Mucosa of descending colon (tissue), 3 donors: ENCODE data around the gene NDST4. TPM values are rescaled to one million over a fixed set of nuclear protein-coding genes. Genes with fewer than 3 reads are reported as not detected.

Source experiments
- ATAC-seq: fragments of 200-7000 bp; cut with Tn5 transposase; one replicate; pipeline ENCODE4 v1.9.1; 2020; ENCODE audit warnings: mild to moderate bottlenecking, moderate library complexity
- DNase-seq, 3 donors: peaks; one replicate each; pipeline ENCODE4 v3.0.0-alpha.2; 2020
- H3K36me3 ChIP-seq: fragments of 200-600 bp; one replicate; pipeline ENCODE4 v1.8.0; 2021; ENCODE audit warnings: low read depth, mild to moderate bottlenecking
- H3K4me1 ChIP-seq: fragments of 200-600 bp; one replicate; pipeline ENCODE4 v1.8.0; 2021; ENCODE audit warnings: low read depth, mild to moderate bottlenecking
- H3K4me3 ChIP-seq: fragments of 200-600 bp; one replicate; pipeline ENCODE4 v1.8.0; 2021; ENCODE audit warnings: mild to moderate bottlenecking
- H3K9me3 ChIP-seq: fragments of 200-600 bp; one replicate; pipeline ENCODE4 v1.8.0; 2021; ENCODE audit warnings: mild to moderate bottlenecking
- intact Hi-C, 2 donors: fragments of 100-400 bp; cut with DNase I in 1 of 2; cut with micrococcal nuclease in 1 of 2; formaldehyde crosslinking; loops; one replicate each; pipeline versions ENCODE4 v1.11.0 to v1.11.1; 2022; cut with DNase I, micrococcal nuclease
- total RNA-seq, 3 donors: library from RNA; stranded (reverse); fragmentation: NEBNext Ultra II Directional in 2 of 3; extraction: Animal tissue kit (Norgen Biotek cat#: 25700) in 2 of 3; gene quantifications; one replicate each; pipeline versions ENCODE4 v1.2.1 to v1.2.4, GENCODE V29; 2021 to 2023
- TF ChIP-seq, protein P1 (sequence below): fragments of 200-600 bp; IDR thresholded peaks from one replicate; pipeline ENCODE4 v1.8.0; 2022; ENCODE audit warnings: antibody characterized with exemption, mild to moderate bottlenecking
- donor health status: DM: no; HTN: no; CAD: no; lungs with moderate emphysema.
- donor health status: DM: no; HTN: no; CAD: no.
- donor health status: DM: no; HTN: yes; CAD: no.

Gene NDST4
- total RNA-seq, 3 donors from 2014 or later: 0.20 TPM; not detected in 2

DNA sequence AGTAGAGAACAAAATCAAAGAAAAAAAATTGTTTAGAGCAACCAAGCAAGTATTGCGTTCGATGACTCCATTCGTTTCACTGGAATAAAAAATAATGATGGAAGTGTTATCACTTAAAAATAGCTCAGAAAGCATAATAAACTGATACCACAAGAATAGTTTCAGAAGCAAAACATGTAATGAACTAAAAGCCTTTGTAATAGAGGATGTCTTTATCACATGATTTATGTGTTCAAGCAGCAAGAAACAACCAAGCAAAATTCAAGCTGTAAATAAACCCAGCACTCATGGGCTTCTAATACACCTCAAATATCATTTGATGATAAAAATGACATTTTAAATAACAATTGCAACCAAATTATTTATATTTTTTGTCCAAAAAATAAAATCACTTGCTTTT, 192.2 kb downstream of the NDST4 start:
- ATAC-seq (no peak), DNase-seq (no peak)
- TF ChIP-seq, protein P1, sequence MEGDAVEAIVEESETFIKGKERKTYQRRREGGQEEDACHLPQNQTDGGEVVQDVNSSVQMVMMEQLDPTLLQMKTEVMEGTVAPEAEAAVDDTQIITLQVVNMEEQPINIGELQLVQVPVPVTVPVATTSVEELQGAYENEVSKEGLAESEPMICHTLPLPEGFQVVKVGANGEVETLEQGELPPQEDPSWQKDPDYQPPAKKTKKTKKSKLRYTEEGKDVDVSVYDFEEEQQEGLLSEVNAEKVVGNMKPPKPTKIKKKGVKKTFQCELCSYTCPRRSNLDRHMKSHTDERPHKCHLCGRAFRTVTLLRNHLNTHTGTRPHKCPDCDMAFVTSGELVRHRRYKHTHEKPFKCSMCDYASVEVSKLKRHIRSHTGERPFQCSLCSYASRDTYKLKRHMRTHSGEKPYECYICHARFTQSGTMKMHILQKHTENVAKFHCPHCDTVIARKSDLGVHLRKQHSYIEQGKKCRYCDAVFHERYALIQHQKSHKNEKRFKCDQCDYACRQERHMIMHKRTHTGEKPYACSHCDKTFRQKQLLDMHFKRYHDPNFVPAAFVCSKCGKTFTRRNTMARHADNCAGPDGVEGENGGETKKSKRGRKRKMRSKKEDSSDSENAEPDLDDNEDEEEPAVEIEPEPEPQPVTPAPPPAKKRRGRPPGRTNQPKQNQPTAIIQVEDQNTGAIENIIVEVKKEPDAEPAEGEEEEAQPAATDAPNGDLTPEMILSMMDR: no peak
- Histone ChIP-seq H3K9me3 (no peaks in the 10 kb centered on the region), H3K4me3 (no peak overlapping the region), H3K36me3 (no peaks in the 10 kb centered on the region), H3K4me1 (no peaks in the 10 kb centered on the region)
- intact Hi-C loops: no loop called here

DNA sequence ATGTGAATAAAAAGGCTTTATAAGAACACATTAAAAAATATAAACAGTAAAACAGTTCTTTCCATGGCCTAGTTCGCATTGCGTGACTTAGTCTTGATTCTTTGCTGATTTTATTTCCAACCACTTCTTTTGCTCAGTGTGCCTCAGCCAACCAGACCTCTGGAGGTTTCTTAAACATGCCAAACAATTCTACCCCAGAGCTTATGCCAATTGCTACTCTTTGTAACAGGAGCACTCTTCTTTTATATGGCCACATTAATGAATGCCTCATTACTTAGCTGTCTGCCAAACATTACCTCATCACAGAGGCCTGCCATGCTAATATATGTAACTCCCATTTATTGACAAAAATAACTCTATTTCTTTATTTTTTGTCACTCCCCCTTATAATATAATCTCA, 202.3 kb downstream of the NDST4 start:
- H3K4me3 ChIP-seq: no peak overlapping the region
- intact Hi-C loops: no loop called here
- H3K9me3 ChIP-seq: no peaks in the 10 kb centered on the region
- no peak for ATAC-seq
- H3K4me1 ChIP-seq: no peaks in the 10 kb centered on the region
- TF ChIP-seq, protein P1: no peak
- H3K36me3 ChIP-seq: no peaks in the 10 kb centered on the region
- DNase-seq: no peak

GRCh38 chr4:114907568-114907967, 205.9 kb downstream of the NDST4 start:
- no peaks in the 10 kb centered on the region for H3K4me1 ChIP-seq
- H3K36me3 ChIP-seq: no peaks in the 10 kb centered on the region
- no peak overlapping the region for H3K4me3 ChIP-seq
- DNase-seq (no peak), ATAC-seq (no peak)
- no peaks in the 10 kb centered on the region for H3K9me3 ChIP-seq
- intact Hi-C loops: no loop called here
- TF ChIP-seq, protein P1: no peak

- DNase-seq: no peak
- intact Hi-C loops: no loop called here
These were observed 208.4 kb downstream of the NDST4 start for GRCh38 chr4:114905017-114905416.

GRCh38 chr4:114900934-114901333, 212.5 kb downstream of the NDST4 start:
- ATAC-seq (no peak), DNase-seq (no peak)
- H3K36me3 ChIP-seq: no peaks in the 10 kb centered on the region
- no peaks in the 10 kb centered on the region for H3K4me1 ChIP-seq
- no peak overlapping the region for H3K4me3 ChIP-seq
- TF ChIP-seq, protein P1: no peak
- H3K9me3 ChIP-seq: no peaks in the 10 kb centered on the region
- intact Hi-C loops: no loop called here

More at GRCh38 chr4:114905017-114905416, 208.4 kb downstream of the NDST4 start:
- no peak overlapping the region for H3K4me3 ChIP-seq
- TF ChIP-seq, protein P1: no peak
- no peaks in the 10 kb centered on the region for H3K9me3 ChIP-seq
- no peaks in the 10 kb centered on the region for H3K36me3 ChIP-seq
- no peaks in the 10 kb centered on the region for H3K4me1 ChIP-seq
- no peak for ATAC-seq

DNA sequence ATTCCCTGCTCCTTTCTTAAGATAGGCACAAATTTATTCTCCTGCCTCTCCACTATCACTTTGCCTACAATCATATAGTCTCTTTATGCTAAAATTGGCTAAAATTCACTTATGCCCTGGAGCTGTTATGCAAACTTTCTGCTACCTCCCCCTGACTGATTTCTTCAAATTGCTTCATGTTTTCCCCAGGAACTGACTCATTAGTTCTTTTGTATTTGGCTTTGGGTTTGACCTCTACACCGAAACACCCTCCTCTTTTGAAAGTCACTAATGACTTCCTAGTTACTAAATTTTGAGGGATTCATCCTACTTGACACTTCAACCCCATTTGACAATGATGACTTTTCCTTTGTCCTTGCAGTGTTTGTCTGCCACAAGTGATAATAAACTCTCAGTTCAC, 222.6 kb downstream of the NDST4 start:
- intact Hi-C loops: no loop called here
- Histone ChIP-seq H3K9me3 (no peaks in the 10 kb centered on the region), H3K4me1 (no peaks in the 10 kb centered on the region), H3K4me3 (no peak overlapping the region), H3K36me3 (no peaks in the 10 kb centered on the region)
- TF ChIP-seq, protein P1: no peak
- DNase-seq (no peak), ATAC-seq (no peak)
